ENCODE data around the gene FARS2. TPM values are rescaled to one million over a fixed set of nuclear protein-coding genes. Genes with fewer than 3 reads are reported as not detected.

FARS2 gene
- total RNA-seq, 2 experiments from 2014 or later, result 15.7 to 18.5 TPM

- Mint-ChIP-seq H3K27ac (no peak overlapping the region), H3K4me3 (no peak overlapping the region), H3K36me3 (ENCODE audit: low read depth) (peaks cover 3% of the 10 kb centered on the region), H3K4me1 (ENCODE audit: low read depth) (peaks cover 23% of the 10 kb centered on the region), H3K27me3 (no peaks in the 10 kb centered on the region), H3K9me3 (no peaks in the 10 kb centered on the region)
- intact Hi-C loops (cut with micrococcal nuclease), result no loop called here
- no peak for TF ChIP-seq CTCF (IDR thresholded peaks at IDR 0.05)
- ATAC-seq, result peak; percentile 74
- ChIA-PET CTCF (interaction anchor here (1.4 kb wide), 1 partner anchor 235 kb away, joined by 3 read pairs; no protein-coding TSS in a partner anchor), POLR2A (interaction anchor here (0.6 kb wide), 1 partner anchor 81 kb away, joined by 3 read pairs; no protein-coding TSS in a partner anchor)
- DNase-seq, result peak; percentile 40
These were observed 445.1 kb downstream of the FARS2 start for GRCh38 chr6:5706124-5707033.

GRCh38 chr6:5707281-5708045 is 446.1 kb downstream of the FARS2 start:
- peaks cover 19% of the 10 kb centered on the region for H3K4me1 Mint-ChIP-seq (ENCODE audit: low read depth)
- H3K36me3 Mint-ChIP-seq (ENCODE audit: low read depth), result peaks cover 3% of the 10 kb centered on the region
- H3K27me3 Mint-ChIP-seq, result no peaks in the 10 kb centered on the region
- intact Hi-C loops (cut with micrococcal nuclease), result no loop called here
- ATAC-seq (no peak), DNase-seq (no peak)
- ChIA-PET CTCF (interaction anchor here (0.9 kb wide), 1 partner anchor 236 kb away, joined by 3 read pairs; no protein-coding TSS in a partner anchor), POLR2A (no interaction called here)
- TF ChIP-seq CTCF (IDR thresholded peaks at IDR 0.05), result no peak
- H3K9me3 Mint-ChIP-seq, result no peaks in the 10 kb centered on the region
- H3K4me3 Mint-ChIP-seq, result no peak overlapping the region
- no peak overlapping the region for H3K27ac Mint-ChIP-seq

- no peak overlapping the region for H3K27ac Mint-ChIP-seq
- TF ChIP-seq CTCF (IDR thresholded peaks at IDR 0.05), result no peak
- DNase-seq (no peak), ATAC-seq (no peak)
- no peak overlapping the region for H3K4me3 Mint-ChIP-seq
- POLR2A ChIA-PET, result no interaction called here
- peaks cover 3% of the 10 kb centered on the region for H3K36me3 Mint-ChIP-seq (ENCODE audit: low read depth)
- H3K27me3 Mint-ChIP-seq, result no peaks in the 10 kb centered on the region
- no peaks in the 10 kb centered on the region for H3K9me3 Mint-ChIP-seq
- CTCF ChIA-PET, result no interaction called here
- peaks cover 15% of the 10 kb centered on the region for H3K4me1 Mint-ChIP-seq (ENCODE audit: low read depth)
- intact Hi-C loops (cut with micrococcal nuclease), result no loop called here
These were observed 449.2 kb downstream of the FARS2 start for GRCh38 chr6:5710516-5710915.

- DNase-seq, result no peak
- Mint-ChIP-seq H3K27ac (no peak overlapping the region), H3K4me1 (ENCODE audit: low read depth) (peaks cover 11% of the 10 kb centered on the region), H3K9me3 (peaks cover 3% of the 10 kb centered on the region), H3K27me3 (no peaks in the 10 kb centered on the region), H3K36me3 (ENCODE audit: low read depth) (no peaks in the 10 kb centered on the region), H3K4me3 (no peak overlapping the region)
- POLR2A ChIA-PET, result no interaction called here
- no peak for TF ChIP-seq CTCF (IDR thresholded peaks at IDR 0.05)
- intact Hi-C loops (cut with micrococcal nuclease), result no loop called here
- no peak for ATAC-seq
- CTCF ChIA-PET, result no interaction called here
These were observed 449.6 kb downstream of the FARS2 start for GRCh38 chr6:5710936-5711335.

Data from activated CD8-positive, alpha-beta T cell treated with anti-CD3 and anti-CD28 coated beads for 36 hours (primary cell).